SK-N-SH treated with all-trans-retinoic acid at 6 μM for 48 hours (cell line): Measurements from ENCODE around the gene GPSM1.

ENCODE experiments used
- TOX ChIP-seq: fragments of 250-450 bp; sonication (Bioruptor Pico); IDR thresholded peaks from 2 replicates; pipeline ENCODE4 v1.8.0; 2021; ENCODE audit warnings: mild to moderate bottlenecking, moderate library complexity, borderline replicate concordance
- ZFP30 ChIP-seq: fragments of 450-650 bp; formaldehyde crosslinking; IDR thresholded peaks from 2 replicates; pipeline ENCODE4 v1.5.0; 2022; ENCODE audit warnings: mild to moderate bottlenecking, moderate library complexity

DNA sequence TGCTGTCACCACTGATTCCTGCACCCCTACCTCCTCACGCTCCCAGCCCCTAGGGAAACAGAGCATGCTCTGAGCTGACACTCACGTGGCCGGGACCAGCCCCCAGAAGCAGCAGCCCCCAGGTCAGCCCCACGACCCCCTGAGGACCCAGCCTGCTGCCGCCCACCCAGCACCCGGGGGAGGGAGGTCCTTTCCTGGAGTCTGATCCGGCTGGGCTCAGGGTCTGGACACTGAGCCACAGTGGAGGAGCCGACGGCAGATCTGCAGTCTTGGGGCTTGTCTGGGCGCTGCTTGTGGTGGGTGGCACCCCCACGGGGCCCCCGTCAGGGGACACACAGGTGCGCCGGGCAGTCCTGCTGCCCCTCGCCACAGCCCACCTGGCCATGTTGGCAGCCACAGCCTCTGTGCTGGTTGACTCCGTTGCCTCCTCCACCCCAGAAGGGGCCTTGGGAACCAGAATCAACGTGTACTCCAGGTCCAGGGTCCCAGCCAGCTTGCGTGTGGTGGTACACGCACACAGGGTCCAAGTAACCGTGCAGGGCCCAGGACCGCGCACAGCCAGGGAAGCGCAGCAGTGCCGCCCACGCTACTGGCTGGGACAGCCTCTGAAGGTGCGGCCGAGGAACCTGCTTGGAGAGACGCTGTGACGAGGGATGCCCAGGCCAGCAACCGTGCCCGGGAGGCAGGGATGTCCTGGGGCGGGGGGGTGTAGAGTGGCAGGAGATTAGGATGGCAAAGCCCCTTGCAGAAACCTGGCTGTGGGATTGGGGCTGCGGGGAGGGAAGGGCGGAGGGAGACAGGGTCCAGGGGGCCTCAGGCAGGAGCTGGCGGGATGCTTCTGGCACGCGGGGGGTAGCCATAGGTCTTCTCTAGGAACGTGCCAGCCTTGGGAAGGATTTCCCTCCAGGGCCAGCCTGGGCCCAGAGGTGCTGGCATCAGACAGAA lies 32.7 kb downstream of the GPSM1 start:
- TF ChIP-seq TOX (no peak), ZFP30 (CRISPR knock-in tag) (no peak)
